ENCODE results near the gene FANCE.

FANCE gene

DNA sequence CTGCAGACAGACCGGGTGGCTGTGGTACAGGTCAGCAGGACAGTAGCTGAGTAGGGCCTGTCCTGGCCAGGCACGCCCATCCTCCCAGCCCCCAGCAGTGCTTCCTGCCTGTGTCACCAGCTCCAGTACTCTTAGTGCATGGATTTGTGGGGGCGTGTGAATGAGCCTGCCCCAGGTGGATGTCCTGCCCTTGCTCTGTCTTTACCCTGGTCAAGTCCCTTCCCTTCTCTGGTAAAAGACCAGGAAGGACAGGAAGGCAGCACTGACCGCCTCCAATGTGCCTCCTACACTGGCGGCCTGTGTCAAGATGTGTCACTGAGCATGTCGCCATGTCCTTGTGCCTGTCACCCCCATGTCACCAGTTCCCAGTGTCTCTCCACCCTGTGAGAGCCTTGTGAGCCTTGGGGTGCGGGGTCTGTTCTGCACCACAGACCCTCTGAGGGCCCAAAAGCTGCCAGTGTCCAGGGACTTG, 32.8 kb downstream of the FANCE start:
- DNase-seq (ENCODE audit: low read depth), result no peak

DNA sequence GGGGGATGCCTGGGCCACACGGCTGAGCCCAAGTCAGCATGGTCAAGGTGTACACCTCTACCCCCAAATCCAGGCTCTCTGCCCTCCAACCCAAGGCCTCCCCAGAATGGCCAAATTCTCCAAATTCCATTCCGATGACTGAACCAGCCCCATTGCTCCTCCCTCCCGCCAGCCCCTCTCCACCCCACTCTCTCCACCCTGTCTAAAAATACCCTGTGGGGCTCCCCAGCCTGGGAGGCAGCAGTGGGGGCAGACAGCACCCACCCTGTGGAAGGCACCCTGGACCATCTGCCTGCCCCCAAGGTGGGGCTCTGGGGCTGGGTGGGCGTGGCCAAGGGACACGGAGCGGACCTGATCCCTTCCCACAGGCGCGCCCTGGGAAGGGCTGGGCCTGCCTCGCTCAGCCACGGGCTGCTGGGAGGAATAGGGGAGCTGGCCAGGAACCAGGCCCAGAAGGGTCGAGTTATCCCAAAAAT, 33.3 kb downstream of the FANCE start:
- DNase-seq (ENCODE audit: low read depth), result no peak

DNA sequence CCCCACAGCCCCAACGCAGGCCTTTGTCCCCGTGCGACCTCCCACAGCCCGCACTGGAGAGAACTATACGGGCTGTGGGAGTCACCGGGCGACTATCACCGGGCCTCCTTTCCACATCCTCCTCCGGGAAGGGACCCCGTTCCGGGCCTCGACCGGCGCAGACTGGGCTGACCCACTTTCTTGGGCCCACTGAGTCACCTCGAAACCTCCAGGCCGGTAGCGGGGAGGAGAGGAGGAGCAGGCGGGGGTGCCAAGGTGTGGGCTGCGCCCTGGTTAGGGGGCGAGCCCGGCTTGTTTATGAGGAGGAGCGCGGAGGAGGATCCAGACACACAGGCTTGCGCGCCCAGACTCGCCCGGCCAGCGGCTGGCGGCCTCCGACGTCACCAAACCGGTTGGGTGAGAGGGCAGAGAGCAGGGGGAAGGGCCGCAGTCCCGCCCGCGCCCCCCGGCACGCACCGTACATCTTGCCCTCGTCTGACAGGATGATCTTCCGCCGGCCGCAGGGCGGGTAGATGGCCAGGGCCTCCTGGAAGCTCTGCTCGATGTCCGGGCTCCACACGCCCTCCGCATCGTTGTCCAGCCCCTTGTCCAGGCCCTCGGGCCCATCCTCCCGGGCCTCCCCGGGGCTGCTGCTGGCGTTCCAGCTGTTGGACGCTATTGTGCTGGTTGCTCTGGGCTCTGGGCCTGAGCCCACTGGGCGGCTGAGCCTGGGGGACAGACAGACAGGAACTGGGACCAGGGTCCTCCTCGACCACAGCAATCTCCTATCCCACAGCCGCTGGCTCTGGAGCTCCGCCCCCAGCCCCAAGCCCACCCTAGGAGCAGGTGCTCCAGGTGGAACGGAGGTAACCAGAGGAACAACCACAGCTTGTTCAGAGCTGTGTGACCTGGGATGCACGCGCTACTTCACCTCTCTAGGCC, 34.1 kb downstream of the FANCE start:
- no peak for DNase-seq (ENCODE audit: low read depth)

DNA sequence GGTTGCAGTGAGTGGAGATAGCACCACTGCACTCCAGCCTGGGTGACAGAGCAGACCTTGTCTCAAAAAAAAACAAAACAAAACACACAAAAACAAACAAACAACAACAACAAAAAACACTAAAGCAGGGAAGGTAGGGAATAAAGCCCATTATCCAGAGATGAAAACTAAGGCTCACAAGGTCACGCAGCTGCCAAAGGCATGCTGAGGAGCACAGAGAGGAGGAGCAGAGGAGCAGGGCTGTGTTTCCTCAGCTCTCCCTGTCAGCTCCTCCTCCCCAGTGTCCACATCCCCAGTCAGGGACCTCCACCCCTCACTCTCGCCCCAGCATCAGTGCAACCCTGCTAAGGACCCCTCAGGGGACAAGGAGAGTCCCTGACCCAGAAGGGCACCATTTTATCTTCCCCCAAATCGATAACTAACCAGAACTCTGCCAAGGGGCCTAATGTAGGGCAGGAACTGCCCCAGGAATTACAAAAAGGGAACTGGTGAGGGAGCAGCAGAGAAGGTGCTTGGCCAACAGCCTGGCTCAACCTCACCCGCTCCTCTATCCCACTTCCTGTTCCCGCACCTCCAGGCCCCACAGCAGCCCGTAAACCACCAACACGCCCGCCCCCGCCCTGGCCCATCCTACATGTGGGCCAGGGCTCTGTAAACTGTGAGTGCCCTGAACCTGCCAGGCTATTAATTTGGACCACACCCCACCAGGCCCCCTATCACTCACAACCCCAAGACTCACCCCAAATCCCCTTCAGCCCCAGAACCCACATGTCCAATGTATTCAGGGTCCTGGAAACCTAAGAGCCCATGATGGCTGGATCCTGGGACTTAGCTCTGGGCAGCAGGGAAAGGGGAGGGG, 35.7 kb downstream of the FANCE start:
- DNase-seq (ENCODE audit: low read depth), result no peak

DNA sequence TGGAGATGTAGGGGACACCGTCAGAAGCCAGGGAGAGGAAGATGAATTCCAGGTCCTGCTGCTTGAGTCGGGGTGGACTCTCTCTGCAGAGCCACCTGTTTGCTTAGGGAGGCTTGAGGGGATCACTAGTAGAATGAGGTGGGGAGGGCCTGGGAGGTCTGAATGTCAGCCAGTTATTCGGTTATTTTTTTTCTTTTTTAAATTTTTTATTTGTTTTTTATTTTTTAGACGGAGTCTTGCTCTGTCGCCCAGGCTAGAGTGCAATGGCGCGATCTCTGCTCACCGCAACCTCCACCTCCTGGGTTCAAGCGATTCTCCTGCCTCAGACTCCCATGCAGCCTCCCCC, 36.4 kb downstream of the FANCE start:
- DNase-seq (ENCODE audit: low read depth), result no peak

DNA sequence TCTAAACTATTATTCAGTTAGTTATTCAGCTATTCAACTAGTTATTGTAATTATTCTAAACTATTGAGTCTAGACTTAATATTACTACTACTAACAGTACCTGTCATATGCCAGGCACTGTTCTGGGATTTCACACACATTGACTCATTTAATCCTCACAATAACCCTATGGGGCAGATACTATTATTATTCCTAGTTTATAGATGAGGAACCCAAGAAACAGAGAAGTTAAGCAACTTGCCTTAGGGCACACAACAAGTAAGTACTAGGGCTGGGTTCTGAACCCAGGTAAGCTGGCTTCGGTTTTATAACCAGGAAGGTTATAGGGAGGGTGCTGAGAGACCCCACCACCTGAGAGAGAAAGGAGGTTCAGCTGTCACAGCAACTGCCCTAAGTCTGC, 36.9 kb downstream of the FANCE start:
- no peak for DNase-seq (ENCODE audit: low read depth)

DNA sequence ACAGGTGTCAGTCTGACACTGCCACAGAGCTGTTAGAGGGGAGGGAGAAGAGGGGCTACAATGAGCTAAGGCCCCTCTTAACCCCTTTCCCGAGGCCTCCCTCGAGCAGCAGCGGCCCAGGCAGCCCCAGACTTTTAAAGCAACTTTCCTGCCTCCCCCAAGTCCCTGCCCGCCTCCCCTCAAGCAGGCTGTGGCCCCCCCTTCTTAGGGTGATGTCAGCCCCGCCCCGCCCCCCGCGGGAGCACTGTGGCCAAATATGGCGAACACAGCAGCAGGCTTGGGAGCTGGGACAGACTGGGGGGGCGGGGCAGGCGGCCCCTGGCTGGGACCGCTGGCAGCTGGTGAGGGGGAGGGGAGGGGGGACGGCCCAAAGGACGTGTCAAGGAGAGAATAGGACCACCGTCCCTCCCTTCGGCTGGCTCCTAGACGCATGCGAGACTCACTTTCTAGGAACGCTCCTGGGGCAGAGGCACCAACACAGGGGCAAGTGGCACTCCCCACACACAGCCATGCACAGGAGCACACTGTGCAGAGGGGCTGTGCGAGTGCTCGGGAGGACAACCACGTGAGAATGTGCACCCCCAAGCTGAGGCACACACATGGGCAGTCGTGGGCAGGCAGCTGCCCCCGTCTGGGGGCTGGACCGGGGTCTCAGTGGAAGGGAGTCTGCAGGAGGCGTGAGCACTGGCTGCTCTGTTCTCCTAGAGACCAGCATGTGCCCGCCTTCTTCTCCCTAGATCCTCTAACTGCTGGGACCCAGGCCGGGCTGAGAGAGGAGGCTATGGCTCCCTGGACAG, 38.1 kb downstream of the FANCE start:
- no peak for DNase-seq (ENCODE audit: low read depth)

DNA sequence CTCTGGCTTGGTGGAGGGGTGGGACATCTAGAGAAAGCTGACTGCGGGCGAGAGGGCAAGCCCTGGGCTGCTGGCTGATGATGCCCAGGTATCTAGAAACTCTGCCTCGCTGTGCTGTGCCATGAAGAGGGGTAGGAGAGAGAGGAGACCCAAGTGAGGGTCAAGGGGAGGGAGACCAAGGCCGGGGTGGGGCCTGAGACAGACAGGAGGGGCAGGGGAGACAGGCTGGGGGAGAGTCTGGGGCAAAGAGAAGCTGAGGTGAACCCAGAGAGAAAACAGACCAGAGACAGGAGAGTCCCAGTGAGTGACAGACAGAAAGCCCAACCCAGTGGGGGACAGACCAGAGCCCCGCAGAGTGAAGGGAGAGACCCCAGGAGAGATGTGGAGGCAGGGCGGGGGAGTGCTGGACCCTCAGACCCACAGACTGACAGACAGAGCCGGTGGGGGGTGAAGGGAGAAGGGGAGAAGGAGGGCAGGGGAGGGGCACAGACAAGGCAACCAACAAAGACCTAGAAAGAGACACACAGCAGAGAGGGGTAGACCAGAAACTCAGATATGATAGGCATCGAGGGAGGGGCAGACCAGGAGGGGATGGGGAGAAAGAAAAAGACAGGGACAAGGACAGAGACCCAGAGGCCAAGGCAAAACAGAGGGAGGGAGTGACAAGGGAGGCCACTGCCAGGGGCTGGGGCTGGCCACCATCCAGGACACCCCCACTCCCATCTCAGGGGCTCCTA, 38.9 kb downstream of the FANCE start:
- no peak for DNase-seq (ENCODE audit: low read depth)

DNA sequence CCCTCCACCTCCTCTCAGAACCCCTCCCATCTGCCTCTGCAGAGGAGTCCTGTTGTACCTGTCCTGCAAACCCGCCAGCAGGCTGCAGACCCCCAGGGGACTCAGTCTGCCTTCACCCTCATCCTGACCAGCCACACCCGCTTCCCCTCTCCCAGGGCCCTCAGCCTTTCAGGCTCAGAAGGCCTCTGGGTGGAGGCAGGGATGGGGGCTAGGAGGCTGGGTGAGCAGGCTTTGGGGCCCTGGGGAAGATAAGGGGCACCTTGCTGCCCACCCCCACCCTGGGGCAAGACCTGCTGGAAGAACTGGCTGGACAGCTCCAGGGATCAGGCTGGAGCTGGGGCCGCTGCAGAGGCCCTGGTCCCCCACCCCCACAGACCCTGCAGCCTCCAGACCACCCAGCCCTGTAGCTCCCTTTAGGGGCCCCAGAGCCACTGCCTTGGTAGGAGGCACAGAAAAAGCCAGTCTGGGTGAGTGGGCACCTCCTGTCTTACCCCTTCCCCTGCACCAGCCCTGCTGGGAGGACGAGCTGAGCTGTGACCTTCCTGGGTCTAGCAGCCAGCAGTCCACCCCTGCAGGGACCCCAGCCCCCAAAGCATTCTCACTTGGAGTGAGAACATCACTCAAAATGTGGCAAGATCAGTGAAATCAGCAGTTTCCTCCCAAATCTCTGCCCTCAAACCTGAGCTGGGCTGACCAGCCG, 39.6 kb downstream of the FANCE start:
- DNase-seq (ENCODE audit: low read depth), result no peak

DNA sequence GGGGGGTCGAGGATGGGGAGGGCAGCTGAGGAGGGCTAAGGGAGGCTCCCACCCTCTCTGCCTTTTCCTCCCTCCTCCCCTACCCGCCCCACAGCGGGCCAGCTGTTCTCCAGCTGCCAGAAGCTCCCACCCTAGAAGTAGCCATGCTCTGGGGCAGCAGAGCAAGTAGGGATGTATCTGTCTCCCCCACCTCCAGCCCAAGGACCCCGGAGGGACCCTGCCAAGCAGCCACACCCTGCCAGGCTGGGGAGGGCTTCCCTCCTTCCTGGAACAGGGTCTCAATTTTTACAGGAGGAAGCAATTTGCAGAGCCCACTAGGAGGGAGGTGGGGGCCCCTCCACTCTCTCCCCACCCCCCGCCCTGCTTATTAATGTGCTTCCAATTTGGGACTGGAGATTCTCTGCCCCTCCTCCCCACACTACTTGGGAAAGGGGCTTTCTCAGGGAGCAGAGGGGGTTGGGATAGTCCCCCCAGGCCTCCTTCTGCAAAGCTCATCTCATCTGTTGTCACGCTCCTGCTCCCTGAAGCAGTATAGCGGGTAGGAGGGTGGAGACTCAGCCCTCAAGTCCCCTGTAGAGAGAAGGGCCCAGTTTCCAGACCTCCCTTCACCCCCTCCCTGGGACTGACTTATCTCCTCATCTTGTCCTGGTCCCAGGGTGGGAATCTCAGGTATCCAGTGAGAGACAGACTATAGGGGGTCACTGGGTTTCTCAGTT, 40.3 kb downstream of the FANCE start:
- no peak for DNase-seq (ENCODE audit: low read depth)

DNA sequence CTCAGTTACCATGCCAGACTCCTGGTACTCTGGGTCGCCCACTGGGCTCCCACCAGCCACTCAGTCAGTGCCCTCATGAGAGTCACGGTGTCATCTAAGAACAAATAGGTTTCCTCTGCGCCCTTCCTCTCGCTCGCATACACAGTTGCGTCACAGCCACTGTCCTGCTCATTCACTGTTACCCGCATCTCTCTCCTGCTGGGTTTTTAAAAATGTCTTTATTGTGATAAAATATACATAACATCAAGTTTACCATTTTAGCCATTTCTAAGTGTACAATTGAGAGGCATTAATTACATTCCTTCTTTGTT, 40.8 kb downstream of the FANCE start:
- DNase-seq (ENCODE audit: low read depth), result no peak

DNA sequence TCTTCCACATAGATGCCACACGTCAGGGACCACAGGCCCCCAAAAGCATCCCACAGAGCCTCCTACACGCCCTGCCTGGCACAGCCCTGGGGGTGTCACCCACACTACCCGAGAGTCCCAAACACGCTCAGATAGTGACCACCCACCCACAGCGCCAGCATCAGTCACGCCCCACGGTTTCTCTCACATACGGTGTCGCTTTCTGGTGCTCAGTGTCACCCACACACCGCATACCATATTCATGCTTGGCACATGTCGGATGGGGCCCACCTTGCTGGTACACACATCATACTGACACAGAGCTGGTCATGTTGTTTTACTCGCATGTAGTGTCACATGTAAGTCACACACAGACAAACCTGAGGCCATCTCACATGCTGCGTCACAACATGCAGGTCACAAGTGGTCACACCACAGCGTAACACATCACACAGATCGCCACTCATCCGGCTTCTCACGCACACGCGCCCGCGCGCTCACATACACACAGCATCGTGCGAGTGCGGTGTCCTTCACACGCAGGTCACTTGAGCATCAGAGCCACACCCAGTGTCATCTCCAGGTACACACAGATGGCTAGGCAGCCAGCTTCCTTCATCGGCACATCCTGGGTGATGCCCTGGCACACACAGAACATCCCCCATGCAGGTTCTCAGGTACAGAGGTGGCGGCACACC, 41.3 kb downstream of the FANCE start:
- no peak for DNase-seq (ENCODE audit: low read depth)

DNA sequence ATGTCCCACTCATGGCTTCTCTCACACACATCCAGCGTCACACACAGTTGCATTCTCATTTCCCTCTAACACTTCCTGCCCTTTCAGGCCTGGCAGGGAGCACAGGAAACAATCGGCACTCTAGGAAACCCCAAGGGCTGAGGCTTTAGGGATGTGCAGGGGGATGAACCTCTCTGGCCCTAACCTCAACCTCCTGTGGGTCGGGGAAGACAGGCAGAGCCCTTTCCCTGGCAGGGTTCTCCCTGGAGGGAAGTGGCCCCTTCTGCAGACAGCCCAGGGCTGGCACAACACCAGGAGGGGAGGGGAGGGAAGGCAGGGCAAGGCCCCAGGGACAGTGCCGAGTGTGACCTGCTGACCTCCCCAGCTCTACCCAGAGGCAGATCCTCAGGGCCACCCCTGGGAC, 42.0 kb downstream of the FANCE start:
- no peak for DNase-seq (ENCODE audit: low read depth)

DNA sequence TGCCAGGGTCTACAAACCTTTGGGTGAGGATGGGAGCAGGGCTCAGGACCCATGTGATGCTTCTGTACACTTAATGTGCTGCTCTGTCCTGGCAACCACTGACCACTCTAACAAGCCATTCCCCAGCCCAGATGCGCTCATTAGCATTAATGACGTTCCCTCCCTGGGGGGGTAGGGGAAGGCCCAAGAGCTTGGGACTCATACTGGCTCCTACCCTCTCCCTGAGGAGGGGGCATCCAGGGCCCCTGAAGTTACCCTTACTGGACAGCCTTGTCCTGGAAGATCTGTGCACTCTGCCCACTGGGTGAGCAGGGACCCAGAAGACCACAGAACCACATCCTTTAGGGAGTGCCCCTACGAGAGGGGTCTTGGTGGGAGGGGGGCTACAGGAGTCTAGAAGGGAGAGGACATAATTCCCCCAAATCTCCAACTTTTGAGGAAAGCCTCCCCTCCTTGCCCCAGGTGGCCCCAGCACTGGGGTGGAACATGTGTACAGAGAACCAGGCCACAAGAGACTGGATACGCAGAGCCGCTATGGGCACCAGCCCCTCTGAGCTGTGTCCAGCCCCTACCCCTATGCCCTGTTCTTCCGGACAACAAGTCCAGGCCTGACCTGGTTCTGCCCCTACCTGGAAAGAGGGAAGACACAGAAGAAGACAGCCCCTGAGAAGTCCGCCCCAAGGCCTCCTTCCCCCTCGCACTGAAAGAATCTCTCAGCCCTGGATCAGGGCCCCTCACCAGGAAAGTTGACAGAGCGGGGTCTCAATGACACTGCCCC, 43.3 kb downstream of the FANCE start:
- no peak for DNase-seq (ENCODE audit: low read depth)

DNA sequence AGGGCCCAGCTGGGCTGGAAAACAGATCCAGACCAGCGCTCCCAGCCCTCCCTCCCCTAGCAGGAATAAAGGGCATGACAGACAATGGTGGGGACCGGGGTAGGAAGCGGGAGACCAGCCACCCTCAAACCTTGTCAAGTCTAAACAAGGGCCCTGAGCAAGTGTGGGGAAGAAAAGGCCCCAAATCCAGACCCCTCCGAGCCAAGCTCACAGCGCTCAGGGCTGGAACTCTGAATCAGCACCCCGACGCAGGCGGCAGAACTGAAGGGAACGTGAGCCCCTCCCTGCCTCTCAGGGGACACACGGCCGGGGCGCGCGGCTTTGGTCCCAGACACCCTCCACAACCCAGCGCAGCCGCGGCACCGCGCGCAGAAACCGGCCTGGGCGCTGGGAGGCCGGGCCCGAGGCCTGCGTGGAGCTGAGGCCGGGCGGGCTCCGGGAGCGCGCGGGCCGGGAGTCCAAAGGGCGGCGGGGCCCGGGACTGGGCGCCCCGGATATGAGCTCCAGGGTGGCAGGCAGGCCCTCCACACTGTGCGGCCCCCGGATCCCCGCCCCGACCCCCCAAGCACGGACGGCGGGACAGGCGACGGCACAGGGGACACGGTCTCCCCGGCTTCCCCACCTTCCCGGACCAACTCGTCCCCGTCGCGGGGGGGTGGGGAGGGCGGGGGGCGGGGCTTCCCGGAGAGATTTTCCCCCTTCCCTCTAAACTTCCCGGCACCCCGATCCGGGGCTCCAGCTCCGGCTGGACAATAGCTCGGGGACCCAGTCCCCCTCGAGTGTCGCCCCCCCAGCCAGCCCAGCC, 44.1 kb downstream of the FANCE start:
- no peak for DNase-seq (ENCODE audit: low read depth)

DNA sequence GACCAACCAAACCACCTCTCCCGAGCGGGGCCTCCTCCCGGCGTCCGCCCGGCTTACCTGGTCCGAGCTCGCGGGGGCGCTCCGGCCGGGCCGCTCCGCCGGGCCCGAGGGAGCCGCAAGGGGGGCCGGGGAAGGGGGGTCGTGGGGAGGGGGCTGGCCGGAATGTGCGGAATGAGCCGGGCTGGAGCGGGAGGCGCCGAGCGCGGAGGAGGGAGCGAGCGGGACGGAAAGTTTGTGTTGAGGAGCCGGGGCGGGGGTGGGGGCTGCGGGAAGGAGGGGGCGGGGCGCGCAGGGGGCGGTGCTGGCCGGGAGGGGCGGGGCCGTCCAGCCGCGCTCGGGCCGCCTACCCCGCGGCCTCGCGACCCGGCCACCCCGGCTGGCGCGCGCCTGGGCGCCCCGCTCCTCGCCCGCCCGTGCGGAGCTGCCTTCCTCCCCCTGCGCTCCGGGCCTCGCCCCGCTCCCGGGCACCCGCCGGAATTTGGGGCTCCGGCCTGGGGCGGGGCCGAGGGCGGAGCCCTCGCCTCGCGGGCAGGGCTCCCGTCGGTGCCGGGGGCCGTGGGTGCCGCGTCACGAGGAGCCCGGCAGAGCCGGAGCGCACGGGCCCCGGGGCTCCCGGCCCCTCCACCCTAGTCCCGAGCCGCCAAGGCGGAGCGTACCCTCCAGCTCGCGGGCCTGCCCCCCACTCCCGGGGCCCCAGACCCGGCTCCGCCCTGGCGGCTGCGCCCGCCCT, 44.9 kb downstream of the FANCE start, which contains the start of gene TEAD3:
Gene TEAD3 (minus strand): TSS at position 239 of the 730 bp plus-strand sequence.
- DNase-seq (ENCODE audit: low read depth), result no peak
